Measurements from ENCODE around the gene HOXC9.

DNA sequence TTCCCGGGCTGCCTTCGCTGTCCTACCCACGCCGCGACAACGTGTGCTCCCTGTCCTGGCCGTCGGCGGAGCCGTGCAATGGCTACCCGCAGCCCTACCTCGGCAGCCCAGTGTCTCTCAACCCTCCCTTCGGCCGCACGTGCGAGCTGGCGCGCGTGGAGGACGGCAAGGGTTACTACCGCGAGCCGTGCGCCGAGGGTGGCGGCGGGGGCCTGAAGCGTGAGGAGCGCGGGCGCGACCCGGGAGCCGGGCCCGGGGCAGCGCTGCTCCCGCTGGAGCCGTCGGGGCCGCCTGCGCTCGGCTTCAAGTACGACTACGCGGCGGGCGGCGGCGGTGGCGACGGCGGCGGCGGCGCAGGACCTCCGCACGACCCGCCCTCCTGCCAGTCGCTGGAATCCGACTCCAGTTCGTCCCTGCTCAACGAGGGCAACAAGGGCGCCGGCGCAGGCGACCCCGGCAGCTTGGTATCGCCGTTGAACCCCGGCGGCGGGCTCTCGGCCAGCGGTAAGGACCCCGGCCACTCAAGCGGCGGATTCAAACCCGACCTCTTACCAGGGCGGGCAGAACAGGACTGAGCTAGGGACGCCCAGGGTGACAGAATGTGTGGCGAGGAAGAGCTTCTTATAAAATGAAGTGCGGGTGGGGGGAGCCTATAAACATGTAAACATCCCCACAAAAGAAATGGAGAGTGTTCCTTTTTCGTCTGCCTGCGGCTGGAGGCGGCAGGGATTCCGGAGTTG is 44.8 kb upstream of the HOXC9 start:
- TF ChIP-seq CTCF (IDR thresholded peaks at IDR 0.05) (no peak), POLR2A (IDR thresholded peaks at IDR 0.05) (no peak)
